SK-N-SH treated with all-trans-retinoic acid at 6 μM for 48 hours (cell line): ENCODE results near the gene DDX39A.

Source experiments
- CREB5 ChIP-seq: fragments of 250-450 bp; sonication (Bioruptor Pico); IDR thresholded peaks from 2 replicates; pipeline ENCODE4 v1.5.1; 2020; ENCODE audit warnings: low read depth, mild to moderate bottlenecking, moderate library complexity
- CSDC2 ChIP-seq: fragments of 250-450 bp; sonication (Bioruptor Pico); IDR thresholded peaks from 2 replicates; pipeline ENCODE4 v1.5.0; 2020; ENCODE audit warnings: mild to moderate bottlenecking, moderate library complexity
- GLIS3 ChIP-seq: fragments of 250-450 bp; sonication (Bioruptor Pico); IDR thresholded peaks from 2 replicates; pipeline ENCODE4 v1.5.0; 2020; ENCODE audit warnings: mild to moderate bottlenecking, moderate library complexity
- ISL1 ChIP-seq: fragments of 250-450 bp; sonication (Bioruptor Pico); IDR thresholded peaks from 2 replicates; pipeline ENCODE4 v2.1.2; 2022; ENCODE audit warnings: mild to moderate bottlenecking, moderate library complexity
- PATZ1 ChIP-seq: fragments of 250-450 bp; sonication (Bioruptor Pico); IDR thresholded peaks from 2 replicates; pipeline ENCODE4 v1.8.0; 2020; ENCODE audit warnings: mild to moderate bottlenecking, moderate library complexity, borderline replicate concordance
- RARB ChIP-seq: fragments of 250-450 bp; sonication (Bioruptor Pico); IDR thresholded peaks from 2 replicates; pipeline ENCODE4 v1.8.0; 2021; ENCODE audit warnings: mild to moderate bottlenecking, moderate library complexity
- ZNF70 ChIP-seq: fragments of 450-650 bp; formaldehyde crosslinking; IDR thresholded peaks from 2 replicates; pipeline ENCODE4 v1.5.0; 2020; ENCODE audit warnings: mild to moderate bottlenecking, moderate library complexity

- TF ChIP-seq CSDC2, result no peak
- TF ChIP-seq RARB (CRISPR knock-in tag), result no peak
- TF ChIP-seq ZNF70 (CRISPR knock-in tag), result no peak
- no peak for TF ChIP-seq GLIS3
- no peak for TF ChIP-seq CREB5 (CRISPR knock-in tag)
- TF ChIP-seq PATZ1 (CRISPR knock-in tag), result no peak
- no peak for TF ChIP-seq ISL1 (CRISPR knock-in tag)
These were observed 7.8 kb downstream of the DDX39A start for GRCh38 chr19:14411161-14411937.
